WERI-Rb-1 (cell line): ENCODE results near the gene EXOSC7.
"Not testable (repeated sequence)": the region's sequence is repeated elsewhere in the genome, so short reads cannot be mapped to it uniquely, and the experiment has no call there.

Source experiments
- DNase-seq: peaks from one replicate; pipeline ENCODE4 v3.0.0-alpha.2; 2020
- H3K27ac ChIP-seq: fragments of 250-450 bp; sonication (Bioruptor Pico); 2 replicates; pipeline ENCODE4 v1.5.1; 2020; ENCODE audit warnings: mild to moderate bottlenecking, moderate library complexity
- H3K27me3 ChIP-seq: fragments of 250-450 bp; sonication (Bioruptor Pico); 2 replicates; pipeline ENCODE4 v1.5.1; 2021; ENCODE audit warnings: mild to moderate bottlenecking, low read depth, moderate library complexity; ENCODE audit not compliant: insufficient read depth, severe bottlenecking
- H3K36me3 ChIP-seq: fragments of 250-450 bp; sonication (Bioruptor Pico); 2 replicates; pipeline ENCODE4 v1.5.1; 2020; ENCODE audit warnings: mild to moderate bottlenecking, moderate library complexity
- H3K4me3 ChIP-seq: 2 replicates; pipeline ENCODE4 v1.5.1; 2011; ENCODE audit warnings: low read depth, mild to moderate bottlenecking, control low read depth, low read length
- H3K9me3 ChIP-seq: fragments of 250-450 bp; sonication (Bioruptor Pico); 2 replicates; pipeline ENCODE4 v1.5.1; 2021; ENCODE audit warnings: mild to moderate bottlenecking, moderate library complexity; ENCODE audit not compliant: severe bottlenecking
- TF ChIP-seq, protein P1 (sequence below): IDR thresholded peaks from 2 replicates; pipeline ENCODE4 v1.5.1; 2011; ENCODE audit warnings: low read depth, mild to moderate bottlenecking, control low read depth, inconsistent platforms, low read length

EXOSC7 gene

DNA sequence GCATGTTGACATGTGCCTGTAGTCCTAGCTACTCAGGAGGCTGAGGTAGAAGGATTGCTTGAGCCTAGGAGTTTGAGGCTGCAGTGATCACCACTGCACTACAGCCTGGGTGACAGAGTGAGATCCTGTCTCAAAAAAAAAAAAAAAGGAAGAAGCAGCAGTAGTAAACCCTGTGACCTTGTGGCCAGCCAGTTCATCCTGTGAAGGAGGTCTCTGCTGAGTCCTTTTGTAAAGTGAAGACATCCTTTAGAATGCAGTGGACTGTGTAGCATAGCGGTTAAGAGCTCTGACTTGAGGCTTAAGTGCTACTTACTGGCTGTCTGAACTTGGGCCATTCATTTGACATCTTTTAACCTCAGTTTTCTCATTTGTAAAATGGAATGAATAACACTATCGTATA lies 8.3 kb downstream of the EXOSC7 start:
- no peak overlapping the region for H3K4me3 ChIP-seq
- H3K27me3 ChIP-seq, result no peaks in the 10 kb centered on the region
- no peak for DNase-seq
- no peaks in the 10 kb centered on the region for H3K9me3 ChIP-seq
- H3K27ac ChIP-seq, result no peak overlapping the region
- peaks cover 7% of the 10 kb centered on the region; the same call in 1 of the 2 replicates for H3K36me3 ChIP-seq
- TF ChIP-seq, protein P1, sequence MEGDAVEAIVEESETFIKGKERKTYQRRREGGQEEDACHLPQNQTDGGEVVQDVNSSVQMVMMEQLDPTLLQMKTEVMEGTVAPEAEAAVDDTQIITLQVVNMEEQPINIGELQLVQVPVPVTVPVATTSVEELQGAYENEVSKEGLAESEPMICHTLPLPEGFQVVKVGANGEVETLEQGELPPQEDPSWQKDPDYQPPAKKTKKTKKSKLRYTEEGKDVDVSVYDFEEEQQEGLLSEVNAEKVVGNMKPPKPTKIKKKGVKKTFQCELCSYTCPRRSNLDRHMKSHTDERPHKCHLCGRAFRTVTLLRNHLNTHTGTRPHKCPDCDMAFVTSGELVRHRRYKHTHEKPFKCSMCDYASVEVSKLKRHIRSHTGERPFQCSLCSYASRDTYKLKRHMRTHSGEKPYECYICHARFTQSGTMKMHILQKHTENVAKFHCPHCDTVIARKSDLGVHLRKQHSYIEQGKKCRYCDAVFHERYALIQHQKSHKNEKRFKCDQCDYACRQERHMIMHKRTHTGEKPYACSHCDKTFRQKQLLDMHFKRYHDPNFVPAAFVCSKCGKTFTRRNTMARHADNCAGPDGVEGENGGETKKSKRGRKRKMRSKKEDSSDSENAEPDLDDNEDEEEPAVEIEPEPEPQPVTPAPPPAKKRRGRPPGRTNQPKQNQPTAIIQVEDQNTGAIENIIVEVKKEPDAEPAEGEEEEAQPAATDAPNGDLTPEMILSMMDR, result no peak

DNA sequence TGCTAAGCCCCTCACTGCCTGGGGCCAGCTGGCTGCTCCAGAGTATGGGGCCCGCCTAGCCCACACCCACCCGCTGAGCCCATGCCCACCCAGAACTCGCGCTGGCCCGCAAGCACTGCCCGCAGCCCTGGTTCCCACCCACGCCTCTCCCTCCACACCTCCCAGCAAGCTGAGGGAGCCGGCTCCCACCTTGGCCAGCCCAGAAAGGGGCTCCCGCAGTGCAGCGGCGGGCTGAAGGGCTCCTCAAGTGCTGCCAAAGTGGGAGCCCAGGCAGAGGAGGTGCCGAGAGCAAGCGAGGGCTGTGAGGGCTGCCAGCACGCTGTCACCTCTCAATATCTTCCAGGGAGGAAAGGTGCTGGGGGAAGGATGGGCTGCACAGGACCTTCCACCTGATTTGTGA lies 10.3 kb downstream of the EXOSC7 start:
- H3K36me3 ChIP-seq, result peaks cover 18% of the 10 kb centered on the region; the same call in 1 of the 2 replicates
- H3K9me3 ChIP-seq, H3K27ac ChIP-seq, H3K27me3 ChIP-seq, H3K4me3 ChIP-seq, DNase-seq: not testable (repeated sequence)

DNA sequence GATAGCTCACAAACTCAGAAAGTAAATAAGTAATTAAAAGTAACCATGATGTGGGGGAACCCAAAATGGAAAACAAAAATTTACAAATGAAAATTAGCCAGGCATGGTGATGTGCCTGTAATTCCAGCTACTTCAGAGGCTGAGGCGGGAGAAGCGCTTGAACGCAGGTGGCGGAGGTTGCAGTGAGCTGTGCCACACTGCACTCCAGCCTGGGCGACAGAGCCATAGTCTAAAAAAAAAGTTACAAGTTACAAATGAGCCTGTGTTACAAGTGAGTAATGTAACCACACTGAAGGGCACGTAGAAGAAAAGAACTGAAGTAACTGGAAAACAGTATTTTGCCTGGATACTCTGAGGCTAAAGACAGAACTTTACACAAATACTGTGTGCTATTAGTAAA lies 11.3 kb downstream of the EXOSC7 start:
- TF ChIP-seq, protein P1, result no peak
- Histone ChIP-seq H3K4me3 (no peak overlapping the region), H3K27me3 (no peaks in the 10 kb centered on the region), H3K27ac (no peak overlapping the region), H3K9me3 (no peaks in the 10 kb centered on the region), H3K36me3 (peaks cover 28% of the 10 kb centered on the region; the same call in 1 of the 2 replicates)
- no peak for DNase-seq

DNA sequence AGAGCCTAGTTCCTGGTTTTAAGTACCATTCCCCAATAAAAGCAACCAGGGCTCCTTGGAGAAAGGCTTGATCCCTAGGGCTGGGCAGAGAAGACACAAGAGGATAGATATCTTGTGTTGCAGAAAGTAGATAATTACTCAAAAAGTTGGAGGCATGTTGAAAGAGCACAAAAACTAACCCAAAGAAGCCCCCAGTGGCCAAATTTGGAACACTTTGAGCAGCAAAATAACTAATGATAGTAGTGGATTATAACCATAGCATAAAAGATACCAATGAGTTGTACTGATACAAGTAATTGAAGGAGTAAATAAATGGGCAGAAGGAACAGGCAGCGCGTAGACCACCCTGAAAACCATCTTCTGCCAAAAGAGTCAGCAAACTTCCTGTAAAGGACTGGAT lies 12.0 kb downstream of the EXOSC7 start:
- peaks cover 32% of the 10 kb centered on the region; the same call in 1 of the 2 replicates for H3K36me3 ChIP-seq
- H3K27me3 ChIP-seq, result no peaks in the 10 kb centered on the region
- H3K9me3 ChIP-seq, result no peaks in the 10 kb centered on the region
- H3K4me3 ChIP-seq, result no peak overlapping the region
- H3K27ac ChIP-seq, result no peak overlapping the region
- TF ChIP-seq, protein P1, result 0 out of 2 replicates have a peak, but pooled peaks have one; percentile 7
- DNase-seq, result no peak

DNA sequence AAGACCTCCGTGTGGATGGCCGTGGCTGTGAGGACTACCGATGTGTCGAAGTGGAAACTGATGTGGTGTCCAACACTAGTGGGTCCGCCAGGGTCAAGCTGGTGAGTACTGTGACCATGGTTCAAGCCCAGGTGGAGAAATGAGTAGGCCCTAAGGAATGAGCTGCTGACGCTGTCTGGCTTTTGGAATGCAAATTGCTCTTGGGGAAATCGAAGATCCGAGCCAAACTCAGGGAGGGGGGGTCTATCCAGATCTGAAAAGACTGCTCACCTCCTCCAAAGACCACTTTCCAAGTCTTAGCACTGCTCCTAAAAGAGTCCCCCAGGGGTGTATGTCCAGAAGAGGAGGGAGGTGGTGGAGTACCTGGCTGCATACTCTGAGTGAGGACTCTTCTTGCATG lies 13.1 kb downstream of the EXOSC7 start:
- TF ChIP-seq, protein P1, result no peak
- DNase-seq, result no peak
- H3K9me3 ChIP-seq, result no peaks in the 10 kb centered on the region
- H3K4me3 ChIP-seq, result no peak overlapping the region
- H3K27ac ChIP-seq, result no peak overlapping the region
- H3K27me3 ChIP-seq, result no peaks in the 10 kb centered on the region
- peaks cover 33% of the 10 kb centered on the region; the same call in 1 of the 2 replicates for H3K36me3 ChIP-seq

DNA sequence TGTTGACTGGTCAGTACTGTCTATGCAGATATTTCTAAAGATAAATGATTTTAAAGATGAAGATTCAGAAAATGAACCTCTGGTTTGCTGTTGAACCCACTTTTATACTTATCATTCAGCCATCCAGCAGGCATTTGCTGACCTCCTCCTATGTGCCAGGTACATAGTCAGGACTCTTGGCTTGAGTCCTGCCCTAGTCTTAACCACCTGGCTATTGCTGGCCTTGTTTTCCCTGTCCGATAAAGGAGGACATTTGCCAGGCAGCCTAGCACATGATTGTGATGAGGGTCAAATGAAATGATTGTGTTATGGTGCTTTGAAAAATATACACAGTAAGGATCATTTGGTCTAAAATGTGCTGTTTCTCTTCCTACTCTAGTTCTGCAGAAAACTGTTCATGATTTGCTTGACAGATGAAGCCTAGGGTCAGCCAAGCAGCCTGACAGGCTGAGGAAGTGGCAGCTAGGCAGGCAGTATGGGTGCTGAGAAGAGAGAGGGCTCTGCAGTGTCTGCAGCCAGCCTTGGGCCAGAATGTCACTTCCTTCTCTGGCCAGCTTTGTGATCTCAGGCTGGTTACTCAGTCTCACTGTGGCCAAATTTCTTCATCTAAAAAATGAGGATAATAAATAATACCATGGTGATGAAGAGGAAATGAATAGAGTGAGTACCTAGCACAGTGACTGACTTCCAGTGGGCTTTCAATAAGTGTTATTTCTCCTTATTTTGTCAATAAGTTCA lies 13.8 kb downstream of the EXOSC7 start:
- no peak overlapping the region for H3K4me3 ChIP-seq
- TF ChIP-seq, protein P1, result no peak

More for the DNA sequence above, 13.8 kb downstream of the EXOSC7 start:
- no peak for DNase-seq
- Histone ChIP-seq H3K27me3 (no peaks in the 10 kb centered on the region), H3K9me3 (no peaks in the 10 kb centered on the region), H3K27ac (no peak overlapping the region), H3K36me3 (peaks cover 33% of the 10 kb centered on the region; the same call in 1 of the 2 replicates)
